ENCODE measurements around the gene EYA4.

The EYA4 gene

DNA sequence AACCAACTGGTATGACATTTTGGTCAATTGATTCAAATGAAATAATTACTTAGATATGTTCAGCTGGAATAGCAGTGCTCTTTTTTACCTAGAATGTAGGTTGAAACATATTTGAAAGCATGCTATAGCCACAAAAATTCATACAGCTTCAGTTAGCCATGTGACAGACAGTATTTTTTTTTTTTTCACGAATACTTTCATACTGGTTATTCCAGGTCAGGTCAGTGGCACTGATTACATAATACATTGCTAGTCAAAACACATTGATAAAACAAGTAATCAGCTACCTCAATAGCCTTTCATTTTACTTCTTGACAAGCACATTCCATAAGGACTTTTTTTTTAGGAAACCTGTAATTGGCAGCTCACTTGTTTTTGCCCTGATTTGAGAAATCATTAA is 222.6 kb downstream of the EYA4 start:
- no peak for DNase-seq (ENCODE audit: low spot score)

DNA sequence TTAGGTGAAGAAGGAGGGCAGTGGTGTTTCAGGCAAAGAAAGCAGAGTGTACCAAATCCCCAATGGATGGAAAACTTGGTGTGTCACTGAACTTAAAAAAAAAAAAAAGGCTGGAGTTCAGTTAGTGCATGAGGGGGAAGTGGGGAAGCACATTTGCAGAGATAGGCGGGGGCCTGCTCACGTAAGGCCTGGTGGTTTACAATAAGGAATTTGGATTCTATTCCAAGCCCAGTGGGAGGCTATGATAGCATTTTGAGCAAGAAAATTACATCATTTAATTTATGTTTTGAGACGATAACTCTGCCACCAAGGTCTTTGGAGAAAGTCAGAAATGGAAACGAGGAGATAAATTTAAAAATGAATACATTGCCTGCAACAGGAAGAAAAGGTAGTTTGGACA is 225.5 kb downstream of the EYA4 start:
- no peak for DNase-seq (ENCODE audit: low spot score)

DNA sequence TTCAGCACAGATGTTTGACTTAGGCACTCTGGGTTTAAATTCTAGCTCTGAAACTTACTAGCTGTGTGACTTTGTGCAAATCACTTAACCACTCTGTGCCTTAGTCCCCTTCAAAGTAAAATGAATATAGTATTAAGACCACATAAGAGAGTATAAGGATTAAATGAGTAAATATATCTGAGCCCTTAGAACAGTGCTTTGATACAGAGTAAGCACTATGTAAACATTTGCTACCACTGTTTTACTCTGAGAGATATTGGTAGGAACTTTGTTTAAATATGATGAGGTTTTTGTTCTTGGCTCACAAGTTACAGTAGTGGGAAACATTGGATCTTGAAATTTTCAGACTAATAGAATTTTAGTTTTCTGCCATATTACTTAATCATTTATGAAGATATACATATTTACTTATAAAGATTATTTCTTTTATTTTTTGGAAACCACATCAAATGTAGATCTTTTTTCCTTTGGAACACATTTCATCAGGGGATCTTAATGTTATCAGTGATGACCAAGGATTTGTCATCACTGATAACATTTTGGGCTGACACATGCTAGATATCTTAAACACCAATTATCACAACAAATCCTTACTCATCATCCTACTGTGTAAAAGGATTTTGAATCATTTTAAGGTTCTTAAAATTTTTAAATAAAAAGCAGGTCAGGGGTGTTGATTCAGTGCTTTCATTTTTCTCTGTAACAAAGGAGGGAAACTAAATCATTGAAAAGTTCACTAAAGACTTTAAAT is 226.2 kb downstream of the EYA4 start:
- DNase-seq (ENCODE audit: low spot score): no peak

DNA sequence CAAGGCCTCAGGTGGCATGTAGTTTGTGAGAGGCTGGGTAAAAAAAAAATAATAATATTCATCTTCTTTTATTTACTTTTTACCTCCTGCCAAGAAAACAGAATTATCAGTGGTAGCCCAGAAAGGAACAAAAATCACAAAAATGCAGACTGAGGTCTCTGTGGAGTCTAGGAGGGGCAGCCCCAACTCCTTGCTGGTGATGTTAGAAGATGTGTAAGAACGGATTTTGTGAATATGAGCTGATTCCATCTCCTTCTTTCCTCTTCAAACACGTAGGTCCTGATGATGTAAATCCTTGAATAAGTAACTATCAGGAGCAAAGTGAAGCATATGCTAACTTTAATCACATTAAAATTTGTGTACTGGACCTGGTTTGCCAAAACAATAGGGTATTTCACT is 226.8 kb downstream of the EYA4 start:
- no peak for DNase-seq (ENCODE audit: low spot score)

DNA sequence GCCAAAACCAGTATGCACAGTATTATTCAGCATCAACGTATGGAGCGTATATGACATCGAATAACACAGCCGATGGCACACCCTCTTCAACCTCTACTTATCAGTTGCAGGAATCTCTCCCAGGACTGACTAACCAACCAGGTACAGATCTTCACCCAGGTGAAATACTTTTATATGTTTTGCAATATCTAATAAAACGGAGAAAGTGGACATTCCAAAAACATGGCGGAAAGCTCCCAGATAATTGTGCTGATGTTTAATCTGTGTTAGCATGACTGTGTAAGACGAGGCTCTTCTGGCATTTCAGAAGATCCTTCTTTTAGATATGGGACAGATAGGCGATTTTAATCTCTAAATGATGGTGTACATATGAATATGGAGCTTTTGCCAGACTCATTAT is 227.4 kb downstream of the EYA4 start:
- DNase-seq (ENCODE audit: low spot score): no peak

DNA sequence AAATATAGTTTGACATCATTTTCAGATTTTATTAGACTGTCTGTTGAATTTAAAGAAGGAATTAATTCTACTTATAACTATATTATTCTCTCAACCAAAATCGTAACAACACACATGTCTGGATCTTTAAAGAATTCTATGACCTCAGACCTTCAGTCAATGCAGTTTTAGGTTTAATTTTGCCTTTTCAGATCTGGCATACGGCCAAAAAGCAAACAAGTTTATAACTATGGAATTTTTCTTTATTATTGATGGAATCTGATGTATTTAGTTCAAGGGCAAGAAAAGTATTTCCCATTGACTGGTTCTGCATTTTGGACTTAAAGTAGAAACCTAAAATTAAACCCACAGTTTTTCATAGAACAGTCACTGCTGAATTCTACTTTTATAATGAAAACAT is 233.4 kb downstream of the EYA4 start:
- DNase-seq (ENCODE audit: low spot score): no peak

DNA sequence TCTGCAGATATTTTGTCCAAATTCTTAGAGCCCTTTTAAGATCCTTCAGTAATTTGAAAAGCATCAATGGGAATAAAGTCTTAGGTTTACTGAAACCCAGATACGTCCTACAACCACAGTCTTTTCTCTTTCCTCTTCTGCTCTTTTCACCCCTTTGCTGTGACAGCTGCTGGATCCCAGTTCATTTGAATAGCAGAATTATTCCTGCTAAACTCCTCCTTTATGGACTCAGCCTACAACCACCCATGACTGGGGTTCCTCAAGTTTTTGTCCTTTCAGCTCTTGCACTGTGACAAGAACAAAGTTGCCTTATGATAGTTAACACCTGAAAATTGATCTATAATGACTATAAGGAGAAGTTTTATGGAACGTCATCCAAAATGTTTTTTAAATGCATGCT is 237.5 kb downstream of the EYA4 start:
- DNase-seq (ENCODE audit: low spot score): no peak

DNA sequence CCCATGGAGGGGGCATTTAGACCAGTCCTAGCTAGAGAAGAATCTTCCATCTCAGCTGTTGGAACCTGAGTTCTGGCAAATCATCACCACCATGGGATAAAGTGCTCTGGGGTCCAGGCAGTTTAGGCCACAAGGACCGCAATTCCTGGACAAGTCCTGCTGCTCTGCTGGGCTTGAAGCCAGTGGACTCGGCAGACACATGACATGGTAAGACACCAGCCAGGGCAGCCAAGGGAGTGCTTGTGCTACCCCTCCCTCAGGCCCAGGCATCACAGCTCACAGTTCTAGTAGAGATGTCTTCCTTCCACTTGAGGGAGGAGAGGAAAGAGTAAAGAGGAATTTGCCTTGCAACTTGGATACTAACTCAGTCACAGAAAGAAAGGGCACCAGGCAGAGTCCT is 246.0 kb downstream of the EYA4 start:
- no peak for DNase-seq (ENCODE audit: low spot score)

DNA sequence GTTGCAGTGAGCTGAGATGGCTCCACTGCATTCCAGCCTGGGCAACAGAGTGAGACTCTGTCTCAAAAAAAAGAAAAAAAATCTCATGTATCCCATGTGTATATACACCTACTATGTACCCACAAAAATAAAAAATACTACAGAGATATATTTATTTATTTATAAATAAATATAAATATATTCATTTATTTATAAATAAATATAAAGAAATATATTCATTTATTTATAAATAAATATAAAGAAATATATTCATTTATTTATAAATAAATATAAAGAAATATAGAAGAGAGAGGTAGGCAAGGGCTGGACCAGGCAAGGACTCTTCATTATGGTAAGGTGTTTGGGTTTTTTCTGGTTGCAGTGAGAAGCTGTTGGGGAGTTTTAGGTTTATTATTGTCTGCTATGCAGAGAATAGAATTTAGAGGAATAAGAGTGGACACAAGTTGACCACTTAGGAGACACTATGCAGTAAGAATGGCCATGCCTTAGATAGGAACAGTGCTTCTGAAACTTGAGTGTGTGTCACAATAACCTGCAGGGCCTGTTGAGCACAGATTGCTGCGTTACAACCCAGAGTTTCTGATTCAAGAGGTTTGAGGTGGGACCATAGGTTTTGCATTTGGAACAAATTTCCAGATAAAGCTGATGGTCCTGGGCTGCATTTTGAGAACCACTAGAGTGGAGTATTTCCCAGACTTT is 254.2 kb downstream of the EYA4 start:
- no peak for DNase-seq (ENCODE audit: low spot score)

DNA sequence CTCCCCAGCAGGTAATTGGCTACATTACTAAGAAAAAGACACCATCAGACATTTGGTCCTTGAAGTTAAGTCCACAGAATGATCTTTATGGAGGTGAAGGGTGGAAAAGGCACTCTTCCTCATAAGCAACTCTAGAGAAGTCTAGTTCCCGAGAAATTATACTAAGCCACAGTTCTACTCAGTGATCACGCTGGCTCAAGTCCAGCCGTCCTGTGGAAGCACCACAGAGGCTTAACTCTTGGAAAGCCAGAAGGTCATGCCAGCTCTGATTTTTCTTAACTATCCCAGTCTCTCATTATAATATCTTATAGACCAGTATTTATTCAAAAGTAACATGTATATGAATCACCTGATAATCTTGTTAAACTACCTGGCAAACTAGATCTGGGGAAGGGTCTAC is 258.5 kb downstream of the EYA4 start:
- no peak for DNase-seq (ENCODE audit: low spot score)

DNA sequence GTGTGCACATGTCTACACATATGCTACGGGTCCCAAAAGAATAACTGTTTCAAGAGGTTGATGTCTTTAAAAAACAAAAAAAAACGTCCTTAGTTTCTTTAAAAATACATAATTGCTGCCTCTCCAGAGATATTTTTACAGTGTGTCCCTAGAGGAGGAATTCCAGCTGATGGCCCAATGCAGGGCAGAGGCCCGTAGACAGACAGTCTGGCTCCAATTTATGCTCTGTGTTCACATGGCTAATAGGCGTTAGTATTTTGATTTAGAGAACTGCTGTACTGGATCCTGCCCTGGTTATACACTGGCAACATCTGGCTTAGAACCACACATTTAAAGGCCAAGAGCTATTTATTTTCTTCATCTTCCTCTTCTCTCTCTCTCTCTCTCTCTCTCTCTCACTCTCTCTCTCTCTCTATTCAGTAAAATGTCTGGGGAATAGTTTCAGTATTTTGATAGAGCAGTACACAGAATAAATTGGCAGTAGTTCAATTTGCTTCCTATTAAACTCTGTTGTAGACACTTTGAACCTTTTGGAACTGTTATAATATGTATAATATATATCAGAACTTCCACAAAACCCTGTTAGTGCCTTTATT is 260.6 kb downstream of the EYA4 start:
- DNase-seq (ENCODE audit: low spot score): no peak

DNA sequence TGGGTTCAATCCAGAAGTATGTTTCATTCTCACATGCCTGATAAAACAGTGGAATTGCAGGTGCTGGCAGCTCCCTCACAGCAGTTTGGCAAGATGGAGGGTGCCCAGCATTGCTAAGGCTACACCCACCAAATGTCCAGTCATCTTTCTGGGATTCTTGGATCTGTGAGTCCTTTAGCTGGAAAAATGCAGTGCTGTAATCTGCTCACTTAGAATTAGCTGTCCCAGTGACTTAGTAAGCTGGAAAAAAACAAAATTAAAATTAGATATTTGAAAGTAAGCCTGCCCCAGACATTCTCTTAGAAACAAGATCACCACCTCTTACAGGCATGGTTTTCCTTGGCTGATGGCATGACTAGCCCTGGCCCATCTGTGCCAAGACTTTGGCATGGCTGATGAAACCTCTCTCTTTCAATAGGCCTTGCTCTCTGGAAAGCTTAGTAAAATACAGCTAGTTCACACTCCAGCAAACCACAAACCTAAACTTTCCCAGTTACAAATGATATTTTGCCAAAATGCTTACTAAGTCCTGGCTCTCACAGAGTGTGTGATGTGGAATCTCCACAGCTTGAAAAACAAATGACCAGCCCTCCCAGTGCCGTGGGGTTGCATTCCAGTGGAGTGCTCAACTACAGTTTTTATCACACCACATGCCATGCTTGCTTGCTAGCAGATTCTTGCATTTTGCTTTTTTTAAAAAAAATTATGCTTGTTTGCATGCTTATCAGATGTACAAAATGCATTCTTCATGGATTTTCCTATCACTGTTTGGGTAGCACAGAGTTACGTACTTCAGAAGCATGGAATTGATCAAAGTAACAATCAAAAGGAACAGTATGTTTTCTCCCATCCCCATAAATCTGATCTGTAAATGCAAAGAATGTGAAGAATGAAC is 261.5 kb downstream of the EYA4 start:
- no peak for DNase-seq (ENCODE audit: low spot score)

DNA sequence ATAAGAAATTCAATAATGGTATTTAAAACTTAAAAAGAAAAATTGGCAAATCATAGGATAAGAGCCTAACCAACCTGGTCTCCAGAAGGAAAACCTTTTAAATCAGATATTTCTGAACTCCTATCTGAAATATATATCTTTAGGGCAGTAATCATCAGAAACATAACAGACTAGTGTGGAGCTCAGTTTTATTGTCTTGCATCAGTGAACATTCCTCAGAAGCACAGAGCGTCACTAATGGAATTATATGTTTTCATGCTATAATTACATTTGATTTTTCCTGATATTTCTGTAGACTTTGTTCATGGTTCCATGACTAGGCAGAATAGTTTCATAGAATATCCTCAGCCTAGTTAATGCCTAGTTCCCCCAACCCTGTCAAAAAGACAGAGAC is 262.2 kb downstream of the EYA4 start:
- DNase-seq (ENCODE audit: low spot score): no peak

DNA sequence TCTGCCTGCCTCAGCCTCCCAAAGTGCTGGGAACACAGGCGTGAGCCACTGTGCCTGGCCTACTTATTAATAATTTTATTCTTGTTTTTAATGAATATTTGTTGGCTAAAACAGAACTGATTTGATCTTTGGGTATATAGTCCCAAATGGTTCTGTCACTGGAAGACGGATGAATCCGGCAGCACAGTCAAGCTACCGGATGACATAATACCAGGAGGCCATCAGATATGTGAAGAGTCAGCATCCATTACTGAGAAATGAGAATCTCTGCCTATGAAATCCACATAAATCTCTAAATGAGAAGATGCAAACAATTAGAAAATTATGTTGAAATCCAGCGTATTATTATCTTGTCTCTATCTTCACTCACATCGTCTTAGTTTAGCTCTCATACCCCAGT is 263.0 kb downstream of the EYA4 start:
- DNase-seq (ENCODE audit: low spot score): no peak

DNA sequence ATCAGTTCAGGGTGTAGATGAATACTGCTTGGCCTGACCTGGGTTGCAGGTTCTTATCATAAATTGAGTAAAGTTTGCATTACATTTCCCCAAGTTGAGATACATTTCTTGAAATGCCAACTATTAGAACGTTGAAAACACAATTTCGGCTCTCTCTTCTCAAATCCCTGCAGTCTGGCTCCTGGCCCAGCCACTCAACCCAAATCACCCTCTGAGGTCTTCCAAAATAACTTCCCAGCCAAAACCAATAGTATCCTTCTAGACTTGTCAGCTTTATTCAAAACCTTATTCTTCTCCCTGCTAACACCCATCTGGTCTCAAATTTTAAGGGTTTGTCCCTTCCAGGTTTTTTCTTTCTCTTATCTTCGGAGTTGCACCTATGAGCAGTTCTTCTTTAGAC is 263.6 kb downstream of the EYA4 start:
- DNase-seq (ENCODE audit: low spot score): no peak

DNA sequence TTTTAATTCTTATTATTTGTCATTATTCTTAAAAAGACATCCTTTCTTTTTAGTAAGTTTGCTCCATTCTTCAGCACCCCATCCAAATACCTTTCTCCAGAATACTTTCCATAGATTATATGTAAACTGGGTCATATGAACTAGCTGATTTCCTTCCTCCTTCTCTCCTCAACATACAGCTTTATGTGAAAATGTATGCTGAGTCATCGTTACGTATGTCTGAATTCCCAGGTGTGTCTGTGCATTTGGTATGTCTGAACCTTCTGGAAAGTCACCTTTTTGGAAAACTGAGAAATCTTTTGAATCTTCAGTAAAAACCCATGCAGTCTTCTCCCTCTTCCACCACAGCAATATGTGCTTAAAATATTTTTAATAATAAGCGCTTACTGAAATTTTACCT is 264.5 kb downstream of the EYA4 start:
- DNase-seq (ENCODE audit: low spot score): no peak

DNA sequence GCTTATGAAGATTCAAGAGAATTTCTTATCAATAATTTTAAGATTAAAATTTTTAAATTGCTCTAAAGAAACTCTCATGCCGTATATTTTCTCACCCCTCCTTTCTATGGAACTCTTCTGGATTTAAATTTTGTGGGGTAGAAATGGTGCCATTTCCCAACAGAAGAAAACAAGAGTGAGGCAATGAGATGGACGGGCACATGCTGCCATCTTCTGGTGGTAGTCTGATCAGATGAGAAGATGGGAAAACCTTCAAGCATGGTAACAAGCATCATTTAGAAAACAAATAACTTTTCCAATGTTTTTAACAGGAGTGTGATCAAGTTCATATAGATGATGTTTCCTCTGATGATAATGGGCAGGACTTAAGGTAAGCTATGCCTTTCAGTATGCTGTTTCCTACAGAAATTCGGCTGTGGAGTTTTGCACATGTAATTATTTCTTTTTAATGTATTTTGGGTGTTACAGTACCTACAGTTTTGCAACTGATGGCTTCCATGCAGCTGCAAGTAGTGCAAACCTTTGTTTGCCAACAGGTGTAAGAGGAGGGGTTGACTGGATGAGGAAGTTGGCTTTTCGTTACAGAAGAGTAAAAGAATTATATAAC is 271.4 kb downstream of the EYA4 start:
- DNase-seq (ENCODE audit: low spot score): peak; percentile 65

DNA sequence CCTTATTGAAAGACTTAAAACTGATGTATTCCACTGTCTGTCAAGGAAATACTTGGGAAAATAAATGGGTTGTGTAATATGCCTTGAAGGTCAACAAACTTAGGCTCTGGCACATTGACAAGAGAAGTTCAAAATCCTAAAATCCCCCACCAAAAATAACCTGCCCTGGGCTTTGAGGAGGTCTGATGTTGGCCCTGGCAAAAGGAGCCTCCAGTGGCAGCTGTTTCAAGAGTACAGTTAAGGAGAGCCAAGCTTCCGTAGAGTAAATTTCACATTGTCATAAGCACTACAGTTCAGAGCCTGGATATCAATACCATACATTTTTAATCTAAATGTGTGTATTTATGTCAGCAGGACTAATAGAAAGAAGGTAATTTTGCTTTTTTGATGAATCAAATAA is 282.7 kb downstream of the EYA4 start:
- no peak for DNase-seq (ENCODE audit: low spot score)

DNA sequence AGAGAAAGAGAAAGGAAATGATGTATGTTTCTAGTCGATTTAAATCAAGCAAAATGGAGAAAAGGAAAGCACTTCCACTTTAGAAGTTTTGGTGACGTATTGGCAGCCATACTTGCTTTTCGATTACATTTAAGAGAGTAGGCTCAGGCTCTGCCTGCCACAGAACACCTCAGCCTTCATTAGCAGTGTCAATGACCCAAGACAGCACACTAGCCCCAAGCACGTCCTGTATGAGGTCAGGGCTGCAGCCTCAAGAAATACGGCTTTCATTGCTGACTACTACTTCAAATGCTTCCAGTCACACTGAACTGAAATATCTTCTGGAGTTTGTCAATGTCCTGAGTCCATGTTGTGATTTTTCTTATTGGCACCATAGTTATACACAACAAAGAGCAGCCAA is 285.3 kb downstream of the EYA4 start:
- DNase-seq (ENCODE audit: low spot score): no peak

DNA sequence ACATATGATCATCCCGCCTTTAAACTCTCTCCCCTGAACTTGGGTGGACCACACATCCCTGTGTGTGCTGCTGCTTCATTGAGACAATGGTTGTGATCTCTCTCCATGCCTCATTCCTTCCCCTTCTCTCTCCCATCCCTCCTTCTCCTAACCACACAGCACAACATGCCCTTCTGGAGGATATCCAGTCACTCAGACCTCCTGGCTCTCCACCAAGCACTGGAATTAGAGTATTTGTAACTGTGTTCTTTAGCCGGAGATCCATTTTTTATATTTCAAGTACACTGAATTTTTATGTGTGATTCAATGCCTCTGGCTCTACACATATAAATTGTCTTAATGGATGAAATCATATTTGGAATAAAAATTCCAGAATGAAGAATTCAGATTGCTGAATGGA is 287.4 kb downstream of the EYA4 start:
- DNase-seq (ENCODE audit: low spot score): no peak

DNA sequence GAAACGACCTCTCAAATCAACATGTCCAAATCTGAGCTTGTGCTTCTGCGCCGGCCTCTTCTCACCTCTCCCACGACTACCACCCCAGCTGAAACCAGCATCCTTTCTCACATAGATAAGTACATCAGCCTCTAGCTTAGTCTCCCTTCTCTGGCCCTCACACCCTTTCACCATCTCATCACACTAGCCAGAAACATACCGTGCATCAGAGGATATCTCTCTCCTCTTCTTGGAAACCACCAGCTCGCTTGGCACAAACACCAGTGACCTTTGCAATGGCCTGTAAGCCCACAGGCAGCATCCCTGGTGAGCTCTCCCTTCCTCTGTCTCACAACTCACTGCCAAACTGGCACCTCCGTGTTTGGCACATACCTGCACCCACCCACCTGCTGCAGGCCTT is 291.8 kb downstream of the EYA4 start:
- DNase-seq (ENCODE audit: low spot score): no peak

Measured in NAMALWA (cell line).